ENCODE measurements around the gene UQCR10.

The UQCR10 gene

DNA sequence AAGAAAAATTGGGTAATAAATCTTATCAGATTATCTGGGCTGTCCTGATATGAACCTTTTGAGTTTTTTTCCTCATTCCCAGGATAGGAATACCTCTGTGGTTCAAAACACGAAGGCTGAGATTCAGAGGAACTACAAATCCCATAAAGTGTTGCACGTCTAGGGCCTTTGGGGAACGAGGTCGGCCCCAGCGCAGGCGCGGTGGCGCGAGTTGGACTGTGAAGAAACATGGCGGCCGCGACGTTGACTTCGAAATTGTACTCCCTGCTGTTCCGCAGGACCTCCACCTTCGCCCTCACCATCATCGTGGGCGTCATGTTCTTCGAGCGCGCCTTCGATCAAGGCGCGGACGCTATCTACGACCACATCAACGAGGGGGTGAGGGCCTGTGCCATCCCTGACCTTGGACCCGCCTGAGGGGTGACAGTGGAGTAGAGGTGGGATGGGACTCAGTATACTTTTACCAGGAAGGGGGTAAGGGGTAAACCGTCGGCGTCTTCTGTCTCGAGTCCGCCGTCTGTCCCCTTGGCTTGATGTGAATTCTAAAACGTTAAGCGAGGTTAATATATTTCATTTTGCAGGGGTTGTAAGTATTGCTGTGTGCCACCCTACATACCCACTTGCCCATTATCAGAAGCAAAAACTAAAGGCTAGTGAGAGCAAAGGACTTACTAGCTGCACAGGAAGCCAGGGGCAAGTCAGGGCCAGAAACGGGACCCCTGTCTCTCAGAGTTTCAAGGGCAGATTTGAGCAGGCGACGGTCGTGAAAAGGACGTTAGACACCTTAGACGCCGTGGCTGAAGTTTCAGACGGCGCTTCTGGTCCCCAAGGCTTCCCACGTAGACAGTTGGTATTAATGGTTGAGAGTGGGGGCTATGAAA, at the start of gene UQCR10:
Gene UQCR10, plus strand, starts transcription at position 199 of the 881 bp plus-strand sequence. Its CDS starts 30 bp downstream, at position 229.
- H3K27me3 ChIP-seq (ENCODE audit: control insufficient read depth, insufficient read depth, low read length), result no peaks in the 10 kb centered on the region
- peak within 1 kb of the TSS; percentile 96 for H3K27ac ChIP-seq (ENCODE audit: low read length)
- H3K9me3 ChIP-seq (ENCODE audit: control insufficient read depth, low read depth, low read length), result no peaks in the 10 kb centered on the region
- peak within 1 kb of the TSS; percentile 79 for H3K9ac ChIP-seq (ENCODE audit: low read length)
- H3K4me1 ChIP-seq (ENCODE audit: control insufficient read depth, low read depth, low read length), result peaks cover 4% of the 10 kb centered on the region
- H3K4me3 ChIP-seq (ENCODE audit: low read length), result peak within 1 kb of the TSS; percentile 86
- H3K36me3 ChIP-seq (ENCODE audit: control insufficient read depth, low read depth, low read length), result peaks cover 24% of the 10 kb centered on the region

DNA sequence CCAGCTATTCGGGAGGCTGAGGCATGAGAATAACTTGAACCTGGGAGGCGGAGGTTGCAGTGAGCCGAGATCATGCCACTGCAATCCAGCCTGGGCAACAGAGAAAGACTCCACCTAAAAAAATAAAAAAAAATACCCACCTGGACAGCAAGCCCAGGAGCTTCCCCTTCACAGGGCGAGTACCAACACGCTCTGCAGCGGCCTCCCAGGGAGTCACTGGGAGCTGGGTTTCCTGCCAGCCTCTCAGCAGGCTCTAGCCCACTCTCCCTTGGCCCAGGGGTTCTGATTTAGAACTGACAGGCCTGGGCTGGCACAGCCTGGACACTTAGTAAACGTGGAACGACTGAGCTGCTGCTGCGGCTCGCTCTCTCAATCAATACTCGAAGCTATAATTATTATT, 49.4 kb upstream of the UQCR10 start:
- Histone ChIP-seq H3K27ac (ENCODE audit: low read length) (no peak overlapping the region), H3K27me3 (ENCODE audit: control insufficient read depth, insufficient read depth, low read length) (peaks cover 55% of the 10 kb centered on the region), H3K4me1 (ENCODE audit: control insufficient read depth, low read depth, low read length) (no peaks in the 10 kb centered on the region), H3K9me3 (ENCODE audit: control insufficient read depth, low read depth, low read length) (no peaks in the 10 kb centered on the region), H3K4me3 (ENCODE audit: low read length) (no peak overlapping the region), H3K36me3 (ENCODE audit: control insufficient read depth, low read depth, low read length) (no peaks in the 10 kb centered on the region), H3K9ac (ENCODE audit: low read length) (no peak overlapping the region)

DNA sequence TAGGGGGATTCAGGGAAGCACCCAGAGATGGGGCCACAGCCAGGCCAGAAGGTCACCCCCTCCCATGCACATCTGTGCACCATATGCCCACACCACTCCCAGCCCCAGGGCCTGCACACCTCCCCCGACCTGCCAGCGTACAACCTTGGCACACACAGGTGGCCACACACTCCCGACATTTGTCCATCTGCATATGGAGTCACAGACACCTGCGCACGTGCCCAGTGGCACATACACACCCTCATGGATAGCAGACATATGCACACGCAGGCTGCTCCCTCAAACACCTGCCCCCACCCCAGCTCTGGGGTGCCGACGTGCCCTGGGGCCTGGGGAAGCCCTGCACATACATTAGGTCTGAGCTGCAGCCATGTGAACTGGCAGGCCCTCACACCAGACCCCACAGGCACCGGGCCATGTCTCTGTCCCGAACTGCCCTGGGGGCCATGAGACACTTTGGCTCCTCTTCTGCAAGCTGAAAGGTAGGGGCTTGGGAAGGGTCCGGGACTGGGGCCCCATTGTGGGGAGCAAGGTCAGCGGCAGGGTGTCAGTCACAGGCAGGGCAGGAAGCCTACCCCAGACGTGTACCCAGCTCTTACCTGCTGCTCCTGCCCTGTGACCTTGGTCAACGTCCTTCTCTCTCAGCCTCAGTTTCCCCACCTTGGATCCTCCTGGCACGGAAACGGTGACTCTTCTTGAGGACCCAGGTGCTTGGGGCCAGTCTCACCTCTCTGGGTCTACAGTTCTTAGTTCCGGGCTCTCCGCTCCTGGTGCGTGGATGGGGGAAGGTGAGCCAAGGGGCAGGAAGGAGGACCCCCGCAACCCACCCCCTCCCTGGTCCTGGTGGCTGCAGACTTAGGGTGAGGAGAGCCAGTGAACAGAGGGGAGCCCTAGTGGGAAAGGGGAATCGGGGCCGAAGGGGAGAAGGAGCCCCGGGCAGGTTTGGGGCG, 47.9 kb upstream of the UQCR10 start:
- H3K27me3 ChIP-seq (ENCODE audit: control insufficient read depth, insufficient read depth, low read length), result peaks cover 57% of the 10 kb centered on the region
- no peak overlapping the region for H3K27ac ChIP-seq (ENCODE audit: low read length)
- H3K9ac ChIP-seq (ENCODE audit: low read length), result no peak overlapping the region
- no peaks in the 10 kb centered on the region for H3K4me1 ChIP-seq (ENCODE audit: control insufficient read depth, low read depth, low read length)
- no peaks in the 10 kb centered on the region for H3K9me3 ChIP-seq (ENCODE audit: control insufficient read depth, low read depth, low read length)
- no peaks in the 10 kb centered on the region for H3K36me3 ChIP-seq (ENCODE audit: control insufficient read depth, low read depth, low read length)
- H3K4me3 ChIP-seq (ENCODE audit: low read length), result no peak overlapping the region

DNA sequence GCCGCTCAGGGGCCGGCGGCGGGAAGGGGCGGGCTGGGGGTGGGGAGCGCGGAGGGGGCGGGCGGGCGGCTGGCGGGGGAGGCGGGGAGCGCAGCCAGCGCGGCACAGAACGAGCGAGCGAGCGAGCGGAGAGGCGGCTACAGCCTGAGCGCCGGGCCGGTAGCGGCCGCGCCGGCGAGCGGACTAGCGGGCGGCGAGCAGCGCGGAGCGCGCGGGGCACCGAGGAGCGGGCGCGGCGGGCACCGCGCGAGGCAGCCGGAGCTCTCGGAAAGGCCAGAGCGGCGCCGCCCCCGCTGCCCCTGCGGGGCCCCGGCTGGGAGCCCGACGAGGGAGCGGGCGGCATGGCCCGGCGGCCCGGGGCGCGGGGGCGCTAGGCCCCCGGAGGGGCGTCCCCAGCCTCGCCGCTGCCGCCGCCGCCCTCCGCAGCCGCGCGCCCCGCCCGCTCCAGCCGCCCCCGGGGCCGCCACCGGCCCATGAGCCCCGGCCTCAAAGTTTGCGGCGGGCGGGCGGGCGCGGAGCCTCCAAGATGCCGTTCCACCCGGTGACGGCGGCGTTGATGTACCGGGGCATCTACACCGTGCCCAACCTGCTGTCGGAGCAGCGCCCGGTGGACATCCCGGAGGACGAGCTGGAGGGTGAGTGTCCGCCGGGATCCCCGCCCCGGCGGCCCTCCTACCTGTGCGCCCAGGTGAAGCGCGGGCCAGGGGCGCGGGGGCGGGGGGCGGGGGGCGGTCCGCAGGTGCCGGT, 47.1 kb upstream of the UQCR10 start, which contains the start of gene CABP7:
Gene CABP7, plus strand, starts transcription at position 105 of the 747 bp plus-strand sequence. Its CDS starts 422 bp downstream, at position 527.
- Histone ChIP-seq H3K36me3 (ENCODE audit: control insufficient read depth, low read depth, low read length) (no peaks in the 10 kb centered on the region), H3K4me3 (ENCODE audit: low read length) (no peak within 1 kb of the TSS), H3K9me3 (ENCODE audit: control insufficient read depth, low read depth, low read length) (no peaks in the 10 kb centered on the region), H3K4me1 (ENCODE audit: control insufficient read depth, low read depth, low read length) (no peaks in the 10 kb centered on the region), H3K27ac (ENCODE audit: low read length) (no peak within 1 kb of the TSS), H3K27me3 (ENCODE audit: control insufficient read depth, insufficient read depth, low read length) (peaks cover 57% of the 10 kb centered on the region), H3K9ac (ENCODE audit: low read length) (no peak within 1 kb of the TSS)

DNA sequence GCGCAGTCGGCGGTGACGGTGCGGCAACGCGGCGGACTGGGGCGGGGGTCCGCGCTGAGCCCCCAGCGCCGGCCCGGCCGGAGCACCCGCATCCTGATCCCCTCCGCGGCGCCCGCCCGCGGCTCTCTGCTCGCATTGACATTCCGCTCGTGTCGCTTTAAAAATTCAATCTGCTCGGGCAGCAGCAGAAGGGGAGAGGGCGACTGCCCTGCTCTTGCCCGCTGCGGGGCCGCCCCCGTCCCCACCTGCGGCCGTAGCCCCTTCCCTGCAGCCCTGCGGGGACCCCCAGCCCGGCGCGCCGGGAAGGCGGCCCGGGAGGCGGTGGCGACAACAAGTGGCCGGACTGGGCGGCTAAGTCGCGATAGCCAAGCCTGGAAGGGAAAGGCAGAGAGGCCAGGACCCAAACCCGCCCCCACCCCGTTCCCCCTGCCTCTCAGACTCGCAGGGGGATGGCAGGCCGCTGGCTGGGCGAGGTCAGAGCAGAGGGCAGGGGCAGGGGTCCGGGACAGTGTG, 46.3 kb upstream of the UQCR10 start:
- no peaks in the 10 kb centered on the region for H3K36me3 ChIP-seq (ENCODE audit: control insufficient read depth, low read depth, low read length)
- H3K27ac ChIP-seq (ENCODE audit: low read length), result no peak overlapping the region
- H3K9ac ChIP-seq (ENCODE audit: low read length), result no peak overlapping the region
- peaks cover 57% of the 10 kb centered on the region for H3K27me3 ChIP-seq (ENCODE audit: control insufficient read depth, insufficient read depth, low read length)
- H3K4me1 ChIP-seq (ENCODE audit: control insufficient read depth, low read depth, low read length), result no peaks in the 10 kb centered on the region
- H3K4me3 ChIP-seq (ENCODE audit: low read length), result no peak overlapping the region
- no peaks in the 10 kb centered on the region for H3K9me3 ChIP-seq (ENCODE audit: control insufficient read depth, low read depth, low read length)

DNA sequence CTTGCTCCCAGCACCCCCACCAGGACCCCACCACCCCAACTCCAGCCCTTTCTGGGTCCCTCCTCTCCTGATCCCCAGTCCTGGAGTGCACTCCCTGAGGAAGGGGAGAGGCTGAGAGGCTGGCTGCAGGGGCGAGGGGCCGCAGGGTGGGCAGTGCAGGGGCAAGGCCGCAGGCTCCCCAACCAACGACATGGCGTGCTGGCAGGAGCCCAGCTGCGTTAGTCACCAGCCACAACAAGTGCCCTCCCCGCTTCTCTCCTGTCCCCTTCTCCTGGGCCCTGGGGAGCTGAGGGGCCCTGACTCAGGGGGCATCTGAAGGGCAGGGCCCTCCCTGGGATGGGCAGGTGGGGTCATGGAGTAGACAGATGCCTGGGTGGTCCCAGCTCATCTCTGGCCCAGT, 45.0 kb upstream of the UQCR10 start:
- Histone ChIP-seq H3K9me3 (ENCODE audit: control insufficient read depth, low read depth, low read length) (no peaks in the 10 kb centered on the region), H3K4me3 (ENCODE audit: low read length) (no peak overlapping the region), H3K36me3 (ENCODE audit: control insufficient read depth, low read depth, low read length) (no peaks in the 10 kb centered on the region), H3K9ac (ENCODE audit: low read length) (no peak overlapping the region), H3K4me1 (ENCODE audit: control insufficient read depth, low read depth, low read length) (peaks cover 3% of the 10 kb centered on the region), H3K27ac (ENCODE audit: low read length) (no peak overlapping the region), H3K27me3 (ENCODE audit: control insufficient read depth, insufficient read depth, low read length) (peaks cover 54% of the 10 kb centered on the region)

DNA sequence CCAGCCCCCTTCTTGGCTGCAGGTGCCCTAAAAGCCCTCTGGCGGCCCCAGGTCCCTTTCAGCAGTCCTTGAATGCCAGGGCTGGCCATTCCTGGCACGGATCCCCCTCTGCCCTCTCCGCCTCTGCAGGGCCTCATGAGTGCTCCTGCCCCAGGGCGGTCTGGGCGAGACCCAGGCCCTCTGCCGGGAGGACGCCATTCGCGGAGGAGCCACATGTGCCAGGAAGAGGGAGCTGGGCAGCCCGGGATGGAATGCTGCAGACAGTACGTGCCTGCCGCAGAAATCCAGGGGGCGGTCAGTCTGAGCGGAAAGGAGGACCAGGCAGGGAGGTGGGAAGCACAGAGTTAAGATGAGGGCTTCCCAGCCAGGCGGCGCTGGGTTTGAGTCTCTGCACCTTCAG, 44.6 kb upstream of the UQCR10 start:
- Histone ChIP-seq H3K27me3 (ENCODE audit: control insufficient read depth, insufficient read depth, low read length) (peaks cover 50% of the 10 kb centered on the region), H3K9me3 (ENCODE audit: control insufficient read depth, low read depth, low read length) (no peaks in the 10 kb centered on the region), H3K9ac (ENCODE audit: low read length) (no peak overlapping the region), H3K4me3 (ENCODE audit: low read length) (no peak overlapping the region), H3K36me3 (ENCODE audit: control insufficient read depth, low read depth, low read length) (no peaks in the 10 kb centered on the region), H3K4me1 (ENCODE audit: control insufficient read depth, low read depth, low read length) (peaks cover 3% of the 10 kb centered on the region), H3K27ac (ENCODE audit: low read length) (no peak overlapping the region)

DNA sequence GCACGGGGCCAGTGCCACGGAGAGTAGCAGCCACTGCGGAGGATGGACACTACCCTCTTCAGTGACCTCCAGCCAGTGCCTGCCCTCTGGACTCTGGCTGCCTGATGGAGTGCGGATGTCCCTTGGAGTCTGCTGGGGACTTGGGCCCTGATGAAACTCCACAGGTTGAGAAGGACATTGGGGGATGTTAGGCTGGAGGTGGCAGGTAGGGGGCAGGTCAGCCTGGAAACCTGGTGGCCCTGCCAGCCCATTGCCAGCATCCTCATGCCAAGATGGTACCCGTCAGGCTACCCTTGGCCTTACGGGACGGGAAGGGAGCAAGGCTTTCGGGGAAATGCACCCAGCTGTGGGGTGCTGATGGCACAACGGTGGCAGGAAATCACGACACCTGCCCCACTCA, 43.4 kb upstream of the UQCR10 start:
- H3K4me1 ChIP-seq (ENCODE audit: control insufficient read depth, low read depth, low read length), result peaks cover 3% of the 10 kb centered on the region
- H3K27me3 ChIP-seq (ENCODE audit: control insufficient read depth, insufficient read depth, low read length), result peaks cover 38% of the 10 kb centered on the region
- H3K36me3 ChIP-seq (ENCODE audit: control insufficient read depth, low read depth, low read length), result no peaks in the 10 kb centered on the region
- no peaks in the 10 kb centered on the region for H3K9me3 ChIP-seq (ENCODE audit: control insufficient read depth, low read depth, low read length)
- H3K27ac ChIP-seq (ENCODE audit: low read length), result no peak overlapping the region
- no peak overlapping the region for H3K9ac ChIP-seq (ENCODE audit: low read length)
- H3K4me3 ChIP-seq (ENCODE audit: low read length), result no peak overlapping the region

DNA sequence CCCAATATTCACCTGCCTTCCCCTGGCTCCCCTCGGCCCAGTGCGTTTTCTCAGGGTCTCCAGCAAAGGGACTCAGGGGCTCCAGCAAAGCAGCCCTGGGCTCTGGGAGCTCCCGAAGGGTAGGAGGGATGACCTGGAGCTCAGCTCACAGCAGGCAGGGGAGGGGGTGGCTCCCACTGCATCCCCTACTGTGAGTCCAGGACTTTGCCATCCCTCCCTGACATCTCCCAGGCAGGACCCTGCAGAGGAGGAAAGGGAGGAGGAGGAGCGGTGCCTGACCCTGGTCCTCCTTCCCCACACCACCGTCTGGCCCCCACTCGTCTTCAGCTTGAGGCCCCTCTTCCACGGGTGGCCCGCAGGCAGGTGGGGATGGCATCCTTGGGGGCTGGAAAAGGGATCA, 42.3 kb upstream of the UQCR10 start:
- Histone ChIP-seq H3K4me1 (ENCODE audit: control insufficient read depth, low read depth, low read length) (peaks cover 3% of the 10 kb centered on the region), H3K36me3 (ENCODE audit: control insufficient read depth, low read depth, low read length) (no peaks in the 10 kb centered on the region), H3K4me3 (ENCODE audit: low read length) (no peak overlapping the region), H3K27me3 (ENCODE audit: control insufficient read depth, insufficient read depth, low read length) (peaks cover 28% of the 10 kb centered on the region), H3K9ac (ENCODE audit: low read length) (no peak overlapping the region), H3K27ac (ENCODE audit: low read length) (no peak overlapping the region), H3K9me3 (ENCODE audit: control insufficient read depth, low read depth, low read length) (no peaks in the 10 kb centered on the region)

DNA sequence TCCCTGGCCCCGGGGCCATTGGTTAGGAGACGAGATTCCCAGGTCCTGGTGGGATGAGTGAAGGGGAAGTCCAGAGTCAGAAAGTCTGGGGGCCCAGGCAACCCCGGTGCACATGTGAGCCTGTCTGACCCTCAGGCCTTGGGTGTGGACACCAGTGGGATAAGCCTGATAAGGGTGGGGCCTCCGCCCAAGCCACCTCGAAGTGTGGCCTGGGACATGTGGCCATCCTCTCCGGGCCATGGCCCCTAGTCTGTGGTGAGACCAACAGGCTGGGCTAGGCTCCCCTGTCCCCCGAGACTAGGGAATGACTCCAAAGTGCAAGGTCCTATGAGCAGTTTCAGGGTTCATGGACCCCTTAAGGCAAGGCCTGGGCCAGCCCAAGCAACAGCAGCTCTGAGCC, 41.1 kb upstream of the UQCR10 start:
- Histone ChIP-seq H3K27ac (ENCODE audit: low read length) (no peak overlapping the region), H3K27me3 (ENCODE audit: control insufficient read depth, insufficient read depth, low read length) (peaks cover 20% of the 10 kb centered on the region), H3K36me3 (ENCODE audit: control insufficient read depth, low read depth, low read length) (no peaks in the 10 kb centered on the region), H3K9ac (ENCODE audit: low read length) (no peak overlapping the region), H3K9me3 (ENCODE audit: control insufficient read depth, low read depth, low read length) (no peaks in the 10 kb centered on the region), H3K4me1 (ENCODE audit: control insufficient read depth, low read depth, low read length) (peaks cover 3% of the 10 kb centered on the region), H3K4me3 (ENCODE audit: low read length) (no peak overlapping the region)
